ENCODE results near the gene TRAPPC6A.

GRCh38 chr19:45142726-45143110 lies 35.3 kb downstream of the TRAPPC6A start:
- no peak for TF ChIP-seq POLR2A (IDR thresholded peaks at IDR 0.05)
- TF ChIP-seq CTCF (IDR thresholded peaks at IDR 0.05) = no peak
